DOHH2 (cell line): ENCODE results near the gene PDE4B.

Experiments
- H3F3A ChIP-seq: fragments of 200-600 bp; sonication (generic), shearing (Covaris generic); 2 replicates; pipeline ENCODE4 v1.6.0; 2016; ENCODE audit warnings: antibody characterized with exemption, mild to moderate bottlenecking; ENCODE audit not compliant: control insufficient read depth, insufficient read depth
- H3K27ac ChIP-seq: fragments of 200-600 bp; sonication (generic); 2 replicates; pipeline ENCODE4 v1.5.1; 2014; ENCODE audit warnings: low read depth, mild to moderate bottlenecking, low read length, moderate library complexity
- H3K27me3 ChIP-seq: fragments of 200-600 bp; sonication (generic); 2 replicates; pipeline ENCODE4 v1.6.1; 2014; ENCODE audit warnings: mild to moderate bottlenecking, low read length, mixed read lengths; ENCODE audit not compliant: control insufficient read depth
- H3K36me3 ChIP-seq: fragments of 200-600 bp; sonication (generic); 2 replicates; pipeline ENCODE4 v1.6.1; 2014; ENCODE audit warnings: mild to moderate bottlenecking, low read length, moderate library complexity, mixed read lengths; ENCODE audit not compliant: control insufficient read depth
- H3K4me1 ChIP-seq: fragments of 200-600 bp; sonication (generic); 2 replicates; pipeline ENCODE4 v1.6.1; 2014; ENCODE audit warnings: mild to moderate bottlenecking, low read length, mixed read lengths; ENCODE audit not compliant: control insufficient read depth
- H3K4me2 ChIP-seq: fragments of 200-600 bp; sonication (generic); 2 replicates; pipeline ENCODE4 v1.6.0; 2014; ENCODE audit warnings: mild to moderate bottlenecking, low read length, moderate library complexity
- H3K4me3 ChIP-seq: fragments of 200-600 bp; sonication (generic); 2 replicates; pipeline ENCODE4 v1.5.1; 2014; ENCODE audit warnings: mild to moderate bottlenecking, low read length, mixed read lengths
- H3K79me2 ChIP-seq: fragments of 200-600 bp; sonication (generic); 2 replicates; pipeline ENCODE4 v1.6.1; 2014; ENCODE audit warnings: mild to moderate bottlenecking, low read length, mixed read lengths; ENCODE audit not compliant: control insufficient read depth
- H3K9me2 ChIP-seq: fragments of 200-600 bp; sonication (generic); replicated peaks from 2 replicates; pipeline ENCODE4 v1.6.1; 2014; ENCODE audit warnings: mild to moderate bottlenecking, low read length, mixed read lengths; ENCODE audit not compliant: control insufficient read depth
- H3K9me3 ChIP-seq: fragments of 200-600 bp; sonication (generic); 2 replicates; pipeline ENCODE4 v1.6.1; 2014; ENCODE audit warnings: antibody characterized with exemption, low read length, mixed read lengths; ENCODE audit not compliant: control insufficient read depth, insufficient read depth
- H4K20me1 ChIP-seq: fragments of 200-600 bp; sonication (generic); 2 replicates; pipeline ENCODE4 v1.6.0; 2014; ENCODE audit warnings: low read depth, mild to moderate bottlenecking, antibody characterized with exemption, low read length, moderate library complexity; ENCODE audit not compliant: control insufficient read depth, insufficient read depth
- EZH2phosphoT487 ChIP-seq: fragments of 200-600 bp; sonication (generic); IDR thresholded peaks from 2 replicates; pipeline ENCODE4 v1.6.1; 2017; ENCODE audit warnings: borderline replicate concordance, mild to moderate bottlenecking, antibody characterized with exemption, low read length, moderate library complexity, mixed read lengths
- TF ChIP-seq, protein P1 (sequence below): fragments of 200-600 bp; sonication (generic); IDR thresholded peaks from one replicate; pipeline ENCODE4 v1.5.1; 2014; ENCODE audit warnings: antibody characterized with exemption, mild to moderate bottlenecking, low read depth, low read length; ENCODE audit not compliant: poor library complexity, severe bottlenecking

The PDE4B gene

GRCh38 chr1:65836686-65837085 is 44.0 kb downstream of the PDE4B start:
- TF ChIP-seq, protein P1, sequence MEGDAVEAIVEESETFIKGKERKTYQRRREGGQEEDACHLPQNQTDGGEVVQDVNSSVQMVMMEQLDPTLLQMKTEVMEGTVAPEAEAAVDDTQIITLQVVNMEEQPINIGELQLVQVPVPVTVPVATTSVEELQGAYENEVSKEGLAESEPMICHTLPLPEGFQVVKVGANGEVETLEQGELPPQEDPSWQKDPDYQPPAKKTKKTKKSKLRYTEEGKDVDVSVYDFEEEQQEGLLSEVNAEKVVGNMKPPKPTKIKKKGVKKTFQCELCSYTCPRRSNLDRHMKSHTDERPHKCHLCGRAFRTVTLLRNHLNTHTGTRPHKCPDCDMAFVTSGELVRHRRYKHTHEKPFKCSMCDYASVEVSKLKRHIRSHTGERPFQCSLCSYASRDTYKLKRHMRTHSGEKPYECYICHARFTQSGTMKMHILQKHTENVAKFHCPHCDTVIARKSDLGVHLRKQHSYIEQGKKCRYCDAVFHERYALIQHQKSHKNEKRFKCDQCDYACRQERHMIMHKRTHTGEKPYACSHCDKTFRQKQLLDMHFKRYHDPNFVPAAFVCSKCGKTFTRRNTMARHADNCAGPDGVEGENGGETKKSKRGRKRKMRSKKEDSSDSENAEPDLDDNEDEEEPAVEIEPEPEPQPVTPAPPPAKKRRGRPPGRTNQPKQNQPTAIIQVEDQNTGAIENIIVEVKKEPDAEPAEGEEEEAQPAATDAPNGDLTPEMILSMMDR: no peak
- no peak for TF ChIP-seq EZH2phosphoT487
- Histone ChIP-seq H3K27me3 (no peaks in the 10 kb centered on the region), H3K9me2 (no peaks in the 10 kb centered on the region), H3K4me3 (no peak overlapping the region), H4K20me1 (no peaks in the 10 kb centered on the region), H3K36me3 (no peaks in the 10 kb centered on the region), H3K27ac (no peak overlapping the region), H3K9me3 (no peaks in the 10 kb centered on the region), H3F3A (no peaks in the 10 kb centered on the region), H3K4me2 (no peak overlapping the region), H3K4me1 (0 out of 2 replicates have a peak, but pooled peaks cover 3% of the 10 kb centered on the region), H3K79me2 (no peaks in the 10 kb centered on the region)

DNA sequence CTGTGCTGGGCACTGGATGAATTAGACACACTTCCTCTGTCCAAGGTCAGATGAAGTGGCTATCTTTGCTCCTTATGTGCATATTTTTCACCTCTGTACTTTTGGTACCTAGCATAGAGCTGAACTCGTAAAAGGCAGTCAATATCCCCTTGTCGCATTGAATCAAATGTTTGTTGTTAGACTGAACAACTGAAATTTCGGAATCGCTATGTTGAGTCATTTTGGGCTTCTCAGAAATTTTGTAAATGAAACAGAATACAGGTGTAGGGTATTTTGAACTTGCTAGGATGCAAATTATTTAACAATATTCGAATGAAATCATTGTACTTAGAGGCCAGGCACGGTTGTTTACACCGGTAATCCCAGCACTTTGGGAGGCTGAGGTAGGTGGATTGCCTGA is 48.0 kb downstream of the PDE4B start:
- no peaks in the 10 kb centered on the region for H3K79me2 ChIP-seq
- H3K9me2 ChIP-seq: no peaks in the 10 kb centered on the region
- H3K27ac ChIP-seq: no peak overlapping the region
- H3F3A ChIP-seq: no peaks in the 10 kb centered on the region
- no peaks in the 10 kb centered on the region for H3K9me3 ChIP-seq
- H4K20me1 ChIP-seq: no peaks in the 10 kb centered on the region
- H3K27me3 ChIP-seq: no peaks in the 10 kb centered on the region
- H3K36me3 ChIP-seq: no peaks in the 10 kb centered on the region
- H3K4me1 ChIP-seq: no peaks in the 10 kb centered on the region
- H3K4me2 ChIP-seq: no peak overlapping the region
- TF ChIP-seq, protein P1: no peak
- TF ChIP-seq EZH2phosphoT487: no peak
- H3K4me3 ChIP-seq: no peak overlapping the region

DNA sequence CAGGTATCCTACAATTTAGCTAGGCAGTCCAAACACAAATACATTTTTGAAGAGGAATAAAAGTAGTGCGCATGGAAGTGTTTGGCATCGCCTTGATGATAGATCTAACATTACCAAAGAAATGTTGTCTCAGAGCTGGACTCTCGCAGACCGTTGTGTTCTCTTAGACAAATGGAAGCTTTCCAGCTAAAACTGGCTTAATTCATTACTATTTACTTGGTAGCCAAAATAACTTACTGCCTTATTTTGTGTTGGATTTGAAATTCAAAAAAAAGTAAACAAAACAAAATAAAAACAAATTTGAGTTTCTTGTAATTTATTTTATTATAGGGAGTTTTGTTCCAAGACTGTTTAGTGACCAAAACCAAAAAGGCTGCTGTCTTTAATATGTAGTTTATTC is 51.6 kb downstream of the PDE4B start:
- no peaks in the 10 kb centered on the region for H4K20me1 ChIP-seq
- H3K79me2 ChIP-seq: no peaks in the 10 kb centered on the region
- H3F3A ChIP-seq: no peaks in the 10 kb centered on the region
- H3K4me3 ChIP-seq: no peak overlapping the region
- no peaks in the 10 kb centered on the region for H3K9me2 ChIP-seq
- no peak overlapping the region for H3K27ac ChIP-seq
- no peak overlapping the region for H3K4me2 ChIP-seq
- TF ChIP-seq, protein P1: no peak
- TF ChIP-seq EZH2phosphoT487: no peak
- H3K4me1 ChIP-seq: no peaks in the 10 kb centered on the region
- H3K9me3 ChIP-seq: no peaks in the 10 kb centered on the region
- no peaks in the 10 kb centered on the region for H3K36me3 ChIP-seq
- H3K27me3 ChIP-seq: no peaks in the 10 kb centered on the region
